Endothelial cell of umbilical vein (primary cell): ENCODE data around the gene JARID2. TPM values are rescaled to one million over a fixed set of nuclear protein-coding genes. Genes with fewer than 3 reads are reported as not detected.

ENCODE experiments used
- BruUV-seq: library from RNA; stranded (reverse); fragments of 400-500 nt; replicated peaks from 2 replicates; lab custom pipeline; 2021; lab: Mats Ljungman, UMichigan
- CTCF ChIA-PET: fragments of 300-600, 350-600 bp; sonication (Branson Sonifier 250); formaldehyde crosslinking; loops from one replicate; lab custom pipeline; 2021; ENCODE audit warnings: antibody characterized with exemption, inconsistent platforms; lab: Charles Lee
- POLR2A ChIA-PET: fragments of 300-600, 350-600 bp; sonication (Branson Sonifier 250); formaldehyde crosslinking; loops from one replicate; lab custom pipeline; 2021; ENCODE audit warnings: antibody characterized with exemption, inconsistent platforms; lab: Charles Lee
- DNase-seq: peaks from one replicate; pipeline ENCODE4 v3.0.0-alpha.2; 2011; ENCODE audit warnings: low read depth, low spot score
- FAIRE-seq: peaks from 2 replicates; lab custom pipeline; 2011; peaks lifted over from hg19 to GRCh38; lab: Jason Lieb, UNC
- H2AFZ ChIP-seq: 2 replicates; pipeline ENCODE4 v1.6.0; 2012; ENCODE audit warnings: low read depth, low read length, control low read depth, inconsistent platforms
- H3K27ac ChIP-seq: 2 replicates; pipeline ENCODE4 v1.5.1; 2011; ENCODE audit warnings: low read depth, mild to moderate bottlenecking, control low read depth, low read length, moderate library complexity; ENCODE audit not compliant: insufficient read depth
- H3K27me3 ChIP-seq, 2 experiments: 2 replicates each; pipeline versions ENCODE4 v1.6.0 to v1.6.1; 2011; ENCODE audit warnings: low read length in 2 of 2, mixed read lengths in 1 of 2; ENCODE audit not compliant: control insufficient read depth in 2 of 2, insufficient read depth in 2 of 2
- H3K36me3 ChIP-seq, 2 experiments: 2 replicates in 1 of 2; 3 replicates in 1 of 2; pipeline ENCODE4 v1.5.1; 2011; ENCODE audit warnings: low read length in 2 of 2, mild to moderate bottlenecking in 1 of 2, moderate library complexity in 1 of 2; ENCODE audit not compliant: control insufficient read depth in 2 of 2, insufficient read depth in 2 of 2; ENCODE audit errors: extremely low read depth in 1 of 2
- H3K4me1 ChIP-seq: 3 replicates; pipeline ENCODE4 v1.5.1; 2011; ENCODE audit warnings: mild to moderate bottlenecking, low read length; ENCODE audit not compliant: control insufficient read depth, insufficient read depth; ENCODE audit errors: extremely low read depth
- H3K4me2 ChIP-seq: 2 replicates; pipeline ENCODE4 v1.6.1; 2011; ENCODE audit warnings: low read length, control low read depth, mixed read lengths; ENCODE audit not compliant: insufficient read depth
- H3K4me3 ChIP-seq, 3 experiments: fragments of 200-600 bp in 1 of 3; sonication (generic), shearing (Covaris generic) in 1 of 3; replicated peaks in 1 of 3; 2 replicates each; pipeline ENCODE4 v1.5.1; 2011 to 2016; ENCODE audit warnings: control low read depth in 3 of 3, low read length in 3 of 3, mild to moderate bottlenecking in 2 of 3, inconsistent platforms in 1 of 3, low read depth in 1 of 3, moderate library complexity in 1 of 3; ENCODE audit not compliant: insufficient read depth in 1 of 3
- H3K79me2 ChIP-seq: 2 replicates; pipeline ENCODE4 v1.6.0; 2012; ENCODE audit warnings: low read length, inconsistent platforms; ENCODE audit not compliant: control insufficient read depth, insufficient read depth
- H3K9ac ChIP-seq: replicated peaks from 2 replicates; pipeline ENCODE3; 2011; ENCODE audit warnings: low read length, control low read depth; ENCODE audit not compliant: insufficient read depth; ENCODE audit errors: extremely low read depth
- H3K9me1 ChIP-seq: replicated peaks from 3 replicates; pipeline ENCODE4 v1.6.0; 2011; ENCODE audit warnings: mild to moderate bottlenecking, low read length; ENCODE audit not compliant: control insufficient read depth, insufficient read depth; ENCODE audit errors: extremely low read depth
- H3K9me3 ChIP-seq: replicated peaks from 2 replicates; pipeline ENCODE4 v1.5.1; 2012; ENCODE audit warnings: low read length, inconsistent platforms; ENCODE audit not compliant: control insufficient read depth, insufficient read depth
- H4K20me1 ChIP-seq: replicated peaks from 2 replicates; pipeline ENCODE3; 2011; ENCODE audit warnings: mild to moderate bottlenecking, low read length; ENCODE audit not compliant: control insufficient read depth, insufficient read depth; ENCODE audit errors: extremely low read depth
- EZH2 ChIP-seq: IDR thresholded peaks from 2 replicates; pipeline ENCODE4 v1.6.1; 2012; ENCODE audit warnings: borderline replicate concordance, low read depth, mild to moderate bottlenecking, moderate library complexity, low read length, inconsistent platforms; ENCODE audit not compliant: severe bottlenecking
- FOS ChIP-seq: IDR thresholded peaks from 2 replicates; pipeline ENCODE4 v1.6.1; 2011; ENCODE audit warnings: mild to moderate bottlenecking, low read length, moderate library complexity, borderline replicate concordance; ENCODE audit not compliant: insufficient read depth
- GATA2 ChIP-seq: IDR thresholded peaks from 2 replicates; pipeline ENCODE4 v1.7.0; 2011; ENCODE audit warnings: low read depth, mild to moderate bottlenecking, moderate library complexity, mixed read lengths, low read length; ENCODE audit not compliant: insufficient read length, insufficient read depth
- MYC ChIP-seq: IDR thresholded peaks from one replicate; pipeline ENCODE4 v1.6.1; 2011; ENCODE audit warnings: mild to moderate bottlenecking, low read depth, low read length
- POLR2A ChIP-seq: IDR thresholded peaks from 2 replicates; pipeline ENCODE4 v1.6.1; 2012; ENCODE audit warnings: low read depth, mild to moderate bottlenecking, control low read depth, low read length
- POLR2AphosphoS5 ChIP-seq: IDR thresholded peaks from 2 replicates; pipeline ENCODE4 v1.6.1; 2012; ENCODE audit warnings: low read depth, mild to moderate bottlenecking, control low read depth, low read length, moderate library complexity; ENCODE audit not compliant: insufficient read depth
- dilution Hi-C: fragments of 300-500 bp; cut with MboI; formaldehyde crosslinking; loops from one replicate; pipeline ENCODE4 v1.15.0; 2019; ENCODE audit warnings: low sequenced_read_pairs; ENCODE audit not compliant: extremely low pct_ligation_motif_present
- intact Hi-C: fragments of 100-400 bp; cut with micrococcal nuclease; formaldehyde crosslinking; loops from one replicate; pipeline ENCODE4 v1.10.0; 2022
- polyA plus RNA-seq, 4 experiments: library from polyadenylated mRNA; depleted of rRNA in 3 of 4; stranded (reverse) in 3 of 4; unstranded in 1 of 4; fragments of >200 nt; gene quantifications; 2 replicates each; pipeline versions ENCODE4 v1.2.1 to v1.2.3, GENCODE V29; 2011 to 2012; ENCODE audit warnings: missing spikeins in 1 of 4
- total RNA-seq: library from RNA; stranded (reverse); gene quantifications from 2 replicates; pipeline ENCODE4 v1.2.3, GENCODE V29; 2021
- TF ChIP-seq, protein P1 (sequence below): IDR thresholded peaks from 2 replicates; pipeline ENCODE4 v1.6.1; 2011; ENCODE audit not compliant: insufficient read depth, insufficient read length
- TF ChIP-seq, protein P2 (sequence below), 2 donors: IDR thresholded peaks; 1 replicate in 1 of 2; 2 replicates in 1 of 2; pipeline ENCODE4 v1.5.1; 2011; ENCODE audit warnings: low read length in 2 of 2, mild to moderate bottlenecking in 2 of 2, moderate library complexity in 2 of 2, control low read depth in 1 of 2, inconsistent platforms in 1 of 2, low read depth in 1 of 2; ENCODE audit not compliant: insufficient read depth in 1 of 2; ENCODE audit errors: extremely low read depth in 1 of 2

The JARID2 gene
- total and polyA plus RNA-seq, 2 donors (not counting 3 experiments of a cell fraction or from before 2014, with no cell fraction given) = 2.9 to 10.6 TPM

DNA sequence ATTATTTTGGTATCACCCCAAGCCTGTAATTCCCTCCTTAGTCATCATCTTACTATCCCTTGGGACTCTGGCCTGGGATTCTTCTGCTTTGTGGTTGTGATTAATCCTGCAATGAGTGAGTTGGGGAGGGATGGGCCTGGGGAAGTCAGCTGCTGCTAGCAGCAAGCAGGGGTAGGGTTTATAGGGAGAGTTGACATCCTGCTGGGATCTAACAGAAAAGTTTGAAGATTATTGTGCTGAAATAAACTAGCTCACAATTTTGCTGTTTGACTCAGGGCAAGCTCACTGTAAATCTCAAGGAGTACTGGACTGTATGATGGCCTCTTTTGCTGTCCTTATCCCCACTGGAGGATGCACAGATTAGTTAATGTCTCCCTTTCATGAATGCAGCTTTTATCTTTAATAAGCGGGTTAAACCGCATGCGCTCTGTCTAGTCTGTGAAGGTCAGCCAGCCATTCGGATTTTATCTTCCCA is 83.4 kb downstream of the JARID2 start:
- no peaks in the 10 kb centered on the region for H3K79me2 ChIP-seq
- DNase-seq = no peak
- H2AFZ ChIP-seq = no peak overlapping the region
- H3K4me1 ChIP-seq = peaks cover 4% of the 10 kb centered on the region
- FAIRE-seq = no peak
- POLR2A ChIA-PET = no interaction called here
- no peaks in the 10 kb centered on the region for H4K20me1 ChIP-seq
- H3K27ac ChIP-seq = no peak overlapping the region
- no peaks in the 10 kb centered on the region for H3K27me3 ChIP-seq
- no peak overlapping the region for H3K4me2 ChIP-seq
- BruUV-seq = no TSS peak
- CTCF ChIA-PET = no interaction called here
- H3K9me3 ChIP-seq = no peaks in the 10 kb centered on the region
- H3K9ac ChIP-seq = no peak overlapping the region
- dilution Hi-C loops (no loop called here), intact Hi-C loops (no loop called here)
- H3K4me3 ChIP-seq = no peak overlapping the region
- no peaks in the 10 kb centered on the region for H3K9me1 ChIP-seq
- TF ChIP-seq, protein P1, sequence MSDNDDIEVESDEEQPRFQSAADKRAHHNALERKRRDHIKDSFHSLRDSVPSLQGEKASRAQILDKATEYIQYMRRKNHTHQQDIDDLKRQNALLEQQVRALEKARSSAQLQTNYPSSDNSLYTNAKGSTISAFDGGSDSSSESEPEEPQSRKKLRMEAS = no peak
- TF ChIP-seq FOS = no peak
- TF ChIP-seq MYC = no peak
- no peak for TF ChIP-seq POLR2AphosphoS5
- no peak for TF ChIP-seq GATA2
- TF ChIP-seq, protein P2, sequence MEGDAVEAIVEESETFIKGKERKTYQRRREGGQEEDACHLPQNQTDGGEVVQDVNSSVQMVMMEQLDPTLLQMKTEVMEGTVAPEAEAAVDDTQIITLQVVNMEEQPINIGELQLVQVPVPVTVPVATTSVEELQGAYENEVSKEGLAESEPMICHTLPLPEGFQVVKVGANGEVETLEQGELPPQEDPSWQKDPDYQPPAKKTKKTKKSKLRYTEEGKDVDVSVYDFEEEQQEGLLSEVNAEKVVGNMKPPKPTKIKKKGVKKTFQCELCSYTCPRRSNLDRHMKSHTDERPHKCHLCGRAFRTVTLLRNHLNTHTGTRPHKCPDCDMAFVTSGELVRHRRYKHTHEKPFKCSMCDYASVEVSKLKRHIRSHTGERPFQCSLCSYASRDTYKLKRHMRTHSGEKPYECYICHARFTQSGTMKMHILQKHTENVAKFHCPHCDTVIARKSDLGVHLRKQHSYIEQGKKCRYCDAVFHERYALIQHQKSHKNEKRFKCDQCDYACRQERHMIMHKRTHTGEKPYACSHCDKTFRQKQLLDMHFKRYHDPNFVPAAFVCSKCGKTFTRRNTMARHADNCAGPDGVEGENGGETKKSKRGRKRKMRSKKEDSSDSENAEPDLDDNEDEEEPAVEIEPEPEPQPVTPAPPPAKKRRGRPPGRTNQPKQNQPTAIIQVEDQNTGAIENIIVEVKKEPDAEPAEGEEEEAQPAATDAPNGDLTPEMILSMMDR (IDR thresholded peaks at IDR 0.05; ENCODE audit: extremely low read depth in 1 of 2, insufficient read depth in 1 of 2, low read depth in 1 of 2, low read length in 2 of 2) = no peak
- TF ChIP-seq EZH2 = no peak
- TF ChIP-seq POLR2A = no peak
- no peaks in the 10 kb centered on the region for H3K36me3 ChIP-seq
